Endometrium (tissue), 2 donors: ENCODE data around the gene JAML.

Experiments used
- FAIRE-seq: peaks from 2 replicates; lab custom pipeline; 2012; peaks lifted over from hg19 to GRCh38; lab: Jason Lieb, UNC
- donor health status: control.
- donor health status: control.

Gene JAML

DNA sequence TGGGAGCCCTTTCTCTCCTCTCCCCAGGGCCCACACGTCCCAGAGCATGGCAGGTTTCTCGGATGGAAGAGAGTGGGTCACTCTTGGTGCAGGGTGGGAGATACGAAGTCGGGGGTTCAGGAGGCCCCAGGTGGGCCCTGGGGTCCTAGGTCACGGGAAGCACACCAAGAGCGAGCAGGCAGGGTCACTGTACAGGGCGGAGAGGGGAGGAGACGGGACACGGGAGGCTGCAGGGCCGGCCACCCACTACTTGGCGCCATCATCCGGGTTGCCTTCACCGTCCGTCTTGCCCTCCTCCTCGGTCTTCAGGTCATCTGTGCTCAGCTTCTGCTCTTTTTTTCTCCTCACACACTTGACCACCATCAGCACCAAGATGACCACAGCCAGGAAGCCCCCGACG, 58.2 kb downstream of the JAML start:
- FAIRE-seq: no peak

GRCh38 chr11:118164885-118165284, 59.9 kb downstream of the JAML start:
- FAIRE-seq: no peak

DNA sequence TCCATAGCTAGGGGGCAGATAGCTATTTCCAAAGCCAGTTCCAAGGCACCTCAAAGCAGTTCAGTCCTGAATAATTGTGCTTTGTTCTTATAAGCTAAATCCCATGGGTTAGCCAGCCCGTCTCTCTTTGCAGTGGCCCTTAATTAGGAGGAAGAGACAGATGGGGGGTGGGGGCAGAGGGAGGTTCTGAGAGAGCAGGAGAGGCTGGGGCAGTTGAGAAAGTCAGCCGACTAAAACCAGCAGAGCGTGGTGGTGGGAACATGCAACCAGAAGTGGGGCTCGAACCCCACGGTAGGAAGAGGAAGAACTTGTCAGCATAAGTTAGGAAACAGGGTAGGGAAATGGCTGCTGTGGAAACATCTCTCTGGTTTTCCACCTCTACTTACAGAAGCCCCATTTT, 61.3 kb downstream of the JAML start:
- no peak for FAIRE-seq

GRCh38 chr11:118162846-118163245, 62.0 kb downstream of the JAML start:
- FAIRE-seq: no peak

GRCh38 chr11:118161786-118162185, 63.0 kb downstream of the JAML start:
- no peak for FAIRE-seq

- no peak for FAIRE-seq
Measured at GRCh38 chr11:118157186-118157895, 67.5 kb downstream of the JAML start.

GRCh38 chr11:118156531-118157185, 68.2 kb downstream of the JAML start:
- FAIRE-seq: no peak

DNA sequence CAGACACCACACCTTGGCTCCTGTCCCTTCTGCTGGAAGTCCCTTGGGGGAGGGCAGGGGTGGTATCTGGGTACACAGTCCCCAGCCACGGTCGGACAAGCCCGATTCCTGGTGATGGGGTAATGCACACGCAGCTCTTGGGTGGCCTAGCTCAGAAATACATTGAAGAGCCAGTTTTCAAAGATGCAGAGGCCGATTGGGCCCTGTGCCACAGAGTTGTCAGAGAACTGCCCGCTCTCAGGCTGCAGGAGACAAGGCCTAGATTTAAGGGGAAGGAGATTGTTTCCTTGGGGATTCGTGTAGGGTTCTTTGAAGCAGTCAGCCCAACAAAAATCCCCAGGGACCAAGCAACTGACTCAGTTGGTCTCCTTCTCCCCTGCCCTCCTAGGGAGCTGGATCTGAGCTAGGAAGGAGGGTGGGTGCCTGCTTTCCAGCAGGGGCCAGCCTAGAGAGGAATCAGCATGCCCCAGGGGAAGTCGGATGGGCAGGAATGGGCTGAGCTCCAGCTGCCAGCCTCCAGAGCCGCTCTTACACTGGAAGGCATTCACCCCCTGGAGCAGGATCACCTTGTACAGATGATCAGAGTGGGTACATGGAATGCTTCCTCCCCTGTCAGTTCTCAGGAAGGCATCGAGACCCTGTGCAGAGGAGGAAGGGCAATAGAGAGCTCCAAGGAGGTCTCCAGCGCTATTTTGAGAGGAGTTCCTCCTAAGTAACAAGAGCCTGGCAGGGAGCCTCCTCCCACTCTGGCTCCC, 68.9 kb downstream of the JAML start:
- FAIRE-seq: no peak

DNA sequence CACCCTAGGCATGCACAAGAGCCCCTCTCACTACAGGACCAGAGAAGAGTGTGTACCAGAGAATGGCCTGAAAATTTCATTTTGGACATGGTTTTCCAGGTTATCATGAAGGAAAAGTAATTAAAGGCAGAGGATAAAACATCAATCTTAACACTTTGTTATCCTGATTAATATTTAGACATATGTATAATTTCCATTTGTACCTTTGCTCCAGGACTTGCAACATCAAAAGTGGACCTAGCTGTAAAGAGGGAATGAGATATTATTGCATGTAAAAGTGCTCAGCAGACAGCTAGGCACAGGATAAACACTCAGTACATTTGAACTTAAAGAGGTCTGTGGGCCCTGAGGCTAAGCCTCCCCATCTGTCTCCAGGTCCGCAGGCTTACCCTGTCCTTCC, 70.2 kb downstream of the JAML start:
- no peak for FAIRE-seq

- no peak for FAIRE-seq
Measured at GRCh38 chr11:118153976-118154375, 70.8 kb downstream of the JAML start.

- FAIRE-seq: no peak
Measured at GRCh38 chr11:118153516-118153915, 71.3 kb downstream of the JAML start.

DNA sequence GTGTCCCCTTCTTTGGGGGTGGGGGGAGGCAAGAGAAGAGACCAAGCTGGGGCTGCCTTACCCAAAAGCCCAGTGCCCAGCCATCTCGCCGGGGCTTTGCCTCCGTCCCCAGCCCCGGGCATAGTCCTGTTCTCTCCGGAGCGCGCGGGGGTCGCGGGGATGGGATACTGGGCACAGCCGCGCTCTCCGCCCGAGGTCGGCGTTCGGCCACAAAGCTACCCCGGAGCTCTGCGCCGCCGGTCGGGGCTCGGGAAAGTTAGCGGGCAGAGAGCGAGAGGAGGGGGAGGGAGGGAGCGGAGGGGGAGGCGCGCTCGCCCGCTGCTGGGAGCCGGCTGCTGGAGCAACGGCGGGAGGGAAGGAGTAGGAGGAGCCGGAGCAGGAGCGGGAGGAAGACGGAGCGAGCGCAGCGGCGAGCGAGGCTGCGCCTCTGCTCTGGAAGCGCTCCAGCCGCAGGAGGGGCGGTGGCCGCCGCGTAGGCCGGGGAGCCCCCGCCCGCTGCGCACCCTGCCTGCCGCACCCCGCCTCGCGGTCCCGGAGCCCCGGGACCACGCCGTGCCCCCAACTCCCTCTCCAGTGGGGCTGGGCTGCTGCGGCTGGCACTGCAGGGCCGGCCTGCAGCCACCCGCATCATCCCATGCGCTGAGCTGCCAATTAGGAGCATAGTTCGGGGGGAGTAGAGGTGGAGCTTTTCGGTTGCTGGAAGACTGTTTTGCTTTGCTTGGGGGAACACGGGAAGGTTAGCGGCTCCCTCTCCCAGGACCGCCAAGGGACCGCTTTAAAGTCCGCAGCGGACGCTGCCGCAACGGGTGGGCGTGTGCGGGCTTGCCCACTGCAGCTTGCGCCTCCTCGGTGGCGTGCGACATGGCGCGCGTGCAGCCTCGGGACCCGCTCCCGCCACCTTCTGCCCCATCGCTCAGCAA, 72.0 kb downstream of the JAML start, which contains the start of gene SCN4B:
TSS of gene SCN4B (minus strand) at position 272 of the 920 bp plus-strand sequence. CDS start at position 122, 150 bp downstream.
- no peak for FAIRE-seq

GRCh38 chr11:118152020-118152551, 72.7 kb downstream of the JAML start:
- FAIRE-seq: no peak

- no peak for FAIRE-seq
Measured at GRCh38 chr11:118151431-118151830, 73.4 kb downstream of the JAML start.

DNA sequence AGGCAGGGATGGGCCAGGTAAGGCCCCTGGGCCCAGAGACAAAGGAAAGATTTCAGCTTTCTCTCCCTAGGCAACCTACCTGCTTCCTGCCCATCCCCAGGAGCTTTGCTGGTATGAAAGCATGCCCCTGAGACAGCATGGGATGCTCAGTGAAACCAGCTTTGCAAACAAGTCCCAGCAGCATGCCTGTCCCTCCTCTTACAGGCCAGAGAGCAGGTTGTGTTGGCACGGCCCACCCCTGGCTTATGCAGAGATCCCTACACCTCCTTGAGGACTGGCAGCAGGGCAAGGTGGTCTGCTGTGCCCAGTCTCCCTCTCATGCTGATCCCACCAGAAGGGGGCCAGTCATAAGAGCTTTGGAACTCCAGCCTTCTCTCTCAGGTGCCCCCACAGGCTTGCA, 75.3 kb downstream of the JAML start:
- no peak for FAIRE-seq

DNA sequence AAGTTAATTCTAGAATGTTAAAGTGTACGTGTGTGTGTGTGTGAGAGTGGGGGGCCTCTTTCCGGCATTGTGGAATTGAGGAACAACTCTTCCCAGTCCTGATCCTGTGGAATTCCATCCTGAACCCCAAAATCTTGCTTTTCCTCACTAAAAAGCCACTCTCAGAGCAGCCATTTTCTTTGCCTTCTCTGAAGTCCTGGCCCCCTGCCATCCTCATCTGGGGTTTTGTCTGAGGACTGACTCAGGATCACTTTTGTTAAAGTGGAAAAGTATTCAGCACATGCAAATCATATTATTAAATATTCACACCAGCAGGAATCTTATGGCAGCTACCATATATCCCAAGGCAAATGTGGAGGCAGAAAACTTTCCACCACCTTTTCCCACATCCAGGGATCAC, 76.0 kb downstream of the JAML start:
- FAIRE-seq: no peak

GRCh38 chr11:118148240-118148639, 76.6 kb downstream of the JAML start:
- FAIRE-seq: no peak

- FAIRE-seq: no peak
Measured at GRCh38 chr11:118147502-118147901, 77.3 kb downstream of the JAML start.

GRCh38 chr11:118146554-118146953, 78.3 kb downstream of the JAML start:
- no peak for FAIRE-seq

DNA sequence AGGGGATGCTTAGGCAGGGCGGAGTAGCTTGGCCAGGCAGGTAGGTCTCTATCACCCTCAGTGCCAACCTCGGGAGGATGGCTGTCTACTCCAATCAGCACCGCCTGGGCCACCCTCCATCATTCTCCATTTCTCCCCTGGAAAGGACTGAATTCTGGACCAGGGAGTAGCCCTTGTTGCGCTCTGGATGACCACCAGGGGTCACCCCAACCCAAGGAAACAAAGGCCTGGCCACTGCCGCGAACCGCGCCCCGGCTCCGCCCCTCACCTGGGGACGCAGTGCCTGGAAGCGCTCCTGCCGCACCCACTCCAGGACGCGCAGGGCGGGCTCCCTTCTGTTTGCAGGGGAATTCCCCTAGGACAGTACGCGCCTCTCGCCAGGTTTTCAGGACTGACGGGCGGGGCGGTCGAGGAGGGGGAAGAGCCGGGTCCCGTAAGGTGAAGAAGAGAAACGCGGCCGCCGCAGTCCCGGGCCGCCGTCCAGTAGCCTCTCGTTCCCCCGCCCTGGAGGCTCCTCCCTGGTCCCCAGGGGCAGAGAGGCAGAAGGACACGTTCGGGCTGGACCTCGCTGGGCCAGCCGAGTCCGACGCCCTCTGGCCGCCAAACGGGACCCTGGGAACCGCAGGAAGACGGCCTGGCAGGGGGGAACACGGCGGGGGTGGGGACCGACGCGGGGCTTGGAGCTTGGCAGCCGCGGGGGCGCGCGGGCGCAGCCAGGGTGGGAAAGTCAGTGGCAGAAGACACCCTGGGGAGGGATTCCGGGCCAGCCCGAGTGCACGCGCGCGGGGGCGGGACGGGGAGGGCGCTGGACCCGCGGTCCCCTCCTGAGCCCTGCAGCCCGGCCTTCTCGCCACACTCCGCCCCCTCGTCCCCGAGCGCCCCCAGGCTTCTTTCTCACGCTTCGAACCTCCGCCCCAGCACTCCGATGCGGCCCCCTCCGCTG, 79.3 kb downstream of the JAML start:
- no peak for FAIRE-seq
